Measurements from ENCODE around the gene AEN. TPM values are rescaled to one million over a fixed set of nuclear protein-coding genes. Genes with fewer than 3 reads are reported as not detected.

The AEN gene
- total and polyA plus RNA-seq, 2 of the 8 experiments (the other 6 are each of a cell fraction or from before 2014, with no cell fraction given) = 112 to 122 TPM

DNA sequence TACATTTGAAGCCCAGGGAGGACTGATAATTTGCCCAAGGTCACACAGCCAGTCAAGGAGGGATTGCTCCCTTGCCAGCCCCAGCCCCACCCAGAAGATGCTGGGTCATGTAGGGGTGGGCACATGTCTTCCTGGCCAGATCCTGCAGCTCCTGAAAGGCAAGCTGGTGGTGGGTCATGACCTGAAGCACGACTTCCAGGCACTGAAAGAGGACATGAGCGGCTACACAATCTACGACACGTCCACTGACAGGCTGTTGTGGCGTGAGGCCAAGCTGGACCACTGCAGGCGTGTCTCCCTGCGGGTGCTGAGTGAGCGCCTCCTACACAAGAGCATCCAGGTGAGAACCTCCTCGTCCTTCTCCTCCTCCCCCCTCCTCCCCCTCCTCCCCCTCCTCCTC lies 30.8 kb downstream of the AEN start:
- H3K27ac ChIP-seq (ENCODE audit: low read depth, low read length) = no peak overlapping the region
- H3K79me2 ChIP-seq (ENCODE audit: control insufficient read depth in 1 of 2, insufficient read depth in 2 of 2, low read length in 2 of 2) = no peaks in the 10 kb centered on the region
- DNase-seq (ENCODE audit: low read depth in 1 of 2, low spot score in 2 of 2) = peak in 1 of 2 experiments; percentile 46
- no peaks in the 10 kb centered on the region for H3K23me2 ChIP-seq (ENCODE audit: low read depth, low read length)
- H3K14ac ChIP-seq (ENCODE audit: insufficient read length) = no peak overlapping the region
- H2AFZ ChIP-seq (ENCODE audit: low read length) = no peak overlapping the region
- H4K8ac ChIP-seq (ENCODE audit: extremely low read depth, insufficient read depth, low read length) = no peak overlapping the region
- no peak overlapping the region for H3K23ac ChIP-seq (ENCODE audit: insufficient read length)
- peak overlapping the region; percentile 46 for H3K4ac ChIP-seq (replicated peaks; ENCODE audit: insufficient read length, low read depth, low read length)
- POLR2A ChIA-PET (ENCODE audit: partially characterized antibody) = interaction anchor here (0.7 to 3.5 kb wide), 2 partner anchors 14 to 185 kb away, joined by 3 to 10 read pairs; partner anchors contain the start of genes ISG20, MRPL46 and MRPS11
- peak overlapping the region; percentile 52; the same call in 1 of the 2 replicates for H2BK5ac ChIP-seq (ENCODE audit: low read depth, low read length)
- WGBS, 2 experiments (ENCODE audit: extremely low coverage in 1 of 2, insufficient coverage in 1 of 2, insufficient read length in 1 of 2, insufficient replicate concordance in 2 of 2, low coverage in 1 of 2, low lambda C conversion rate in 2 of 2, missing lambda C conversion rate in 1 of 2) = 93% methylated on average over 5 of the region's 9 CpGs; no CpG with 5 or more reads in 1 of the 2 experiments
- no peak overlapping the region for H3K9ac ChIP-seq (replicated peaks in 1 of 4; ENCODE audit: extremely low read depth in 1 of 4, low read depth in 3 of 4, low read length in 3 of 4)
- peak overlapping the region; percentile 51; the same call in 1 of the 2 replicates for H3K18ac ChIP-seq (ENCODE audit: extremely low read depth, low read length)
- peaks cover 0 to 19% (median 10%) of the 10 kb centered on the region in 4 experiments; a peak in 6 of 7 replicates for H3K4me1 ChIP-seq (replicated peaks in 1 of 4; ENCODE audit: control insufficient read depth in 3 of 4, insufficient read depth in 4 of 4, low read length in 3 of 4)
- no peak overlapping the region for H2BK120ac ChIP-seq (replicated peaks; ENCODE audit: low read depth, low read length)
- no peaks in the 10 kb centered on the region for H4K20me1 ChIP-seq (replicated peaks in 1 of 2; ENCODE audit: control insufficient read depth in 1 of 2, insufficient read depth in 2 of 2, low read length in 2 of 2)
- H3K36me3 ChIP-seq (ENCODE audit: control insufficient read depth in 2 of 4, insufficient read depth in 4 of 4, low read length in 3 of 4) = no peaks in the 10 kb centered on the region
- peak overlapping the region; percentile 80; the same call in 1 of the 2 replicates for H2BK12ac ChIP-seq (ENCODE audit: low read depth, low read length)
- H4K5ac ChIP-seq (ENCODE audit: insufficient read length, low read depth, low read length) = no peak overlapping the region
- H3K27me3 ChIP-seq (replicated peaks in 1 of 4; ENCODE audit: control insufficient read depth in 3 of 4, extremely low read depth in 1 of 4, insufficient read depth in 3 of 4, low read length in 3 of 4) = no peaks in the 10 kb centered on the region; a peak in 1 of 7 replicates
- no peaks in the 10 kb centered on the region for H3K9me3 ChIP-seq (ENCODE audit: insufficient read depth in 2 of 2, low read depth in 1 of 2, low read length in 1 of 2)
- FAIRE-seq = no peak
- peak overlapping the region; percentile 99 for H2BK15ac ChIP-seq (ENCODE audit: low read length)
- H3K4me3 ChIP-seq (ENCODE audit: extremely low read depth in 1 of 4, insufficient read depth in 2 of 4, low read depth in 3 of 4, low read length in 4 of 4) = no peak overlapping the region
- CTCF ChIA-PET (ENCODE audit: partially characterized antibody) = interaction anchor here (1.4 to 5.1 kb wide), 3 partner anchors 12 to 177 kb away, joined by 3 to 28 read pairs (median 3); no protein-coding TSS in a partner anchor
- peak overlapping the region in 1 of 2 experiments; percentile 37; a peak in 1 of 4 replicates for H3K4me2 ChIP-seq (ENCODE audit: insufficient read depth in 1 of 2, low read depth in 2 of 2, low read length in 2 of 2)
- 0 out of 2 replicates have a peak overlapping the region, but pooled peaks have one; percentile 86 for H2AK5ac ChIP-seq (ENCODE audit: low read depth, low read length)
- no peak overlapping the region for H3K56ac ChIP-seq (replicated peaks; ENCODE audit: insufficient read length, low read depth, low read length)
- H3K79me1 ChIP-seq (ENCODE audit: low read depth, low read length) = no peaks in the 10 kb centered on the region
- peak overlapping the region; percentile 48; the same call in 1 of the 2 replicates for H2BK20ac ChIP-seq (ENCODE audit: low read length)
- no peak overlapping the region for H4K91ac ChIP-seq (replicated peaks; ENCODE audit: insufficient read length, low read length)
- TF ChIP-seq, protein P1, sequence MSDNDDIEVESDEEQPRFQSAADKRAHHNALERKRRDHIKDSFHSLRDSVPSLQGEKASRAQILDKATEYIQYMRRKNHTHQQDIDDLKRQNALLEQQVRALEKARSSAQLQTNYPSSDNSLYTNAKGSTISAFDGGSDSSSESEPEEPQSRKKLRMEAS (IDR thresholded peaks at IDR 0.05) = no peak
- TF ChIP-seq CREB1 (IDR thresholded peaks at IDR 0.05) (no peak), TBP (IDR thresholded peaks at IDR 0.05; ENCODE audit: low read depth, low read length) (no peak)
